Lower leg skin (tissue), 4 donors: Measurements from ENCODE around the gene TENM4. TPM values are rescaled to one million over a fixed set of nuclear protein-coding genes. Genes with fewer than 3 reads are reported as not detected.
"Not testable (repeated sequence)": the region's sequence is repeated elsewhere in the genome, so short reads cannot be mapped to it uniquely, and the experiment has no call there.

Source experiments
- DNase-seq, 2 donors: peaks; one replicate each; pipeline ENCODE4 v3.0.0-alpha.2; 2019; ENCODE audit warnings: low spot score in 2 of 2
- H3K4me3 ChIP-seq: fragments of 200-600 bp; sonication (generic); 2 replicates; pipeline ENCODE4 v1.5.1; 2017; ENCODE audit warnings: mild to moderate bottlenecking, low read depth; ENCODE audit not compliant: poor library complexity, severe bottlenecking
- POLR2A ChIP-seq, 2 donors: fragments of 450-650 bp; IDR thresholded peaks; one replicate each; pipeline ENCODE4 v1.6.1; 2016 to 2017; ENCODE audit warnings: antibody characterized with exemption in 2 of 2, mild to moderate bottlenecking in 1 of 2, moderate library complexity in 1 of 2
- WGBS, 2 donors: methylation state at CpG; one replicate each; pipeline ENCODE4 v1.1.5; 2018; 5-methylcytosine and 5-hydroxymethylcytosine counted together
- intact Hi-C: fragments of 100-400 bp; cut with DNase I; formaldehyde crosslinking; loops from one replicate; pipeline ENCODE4 v1.15.0; 2023; ENCODE audit warnings: low total_unique reads
- total RNA-seq, 4 donors: library from RNA; depleted of rRNA; stranded (reverse); fragments of >200 nt; gene quantifications; one replicate each; pipeline ENCODE4 v1.1.0, GENCODE V29; 2016
- TF ChIP-seq, protein P1 (sequence below), 3 donors: fragments of 450-650 bp; IDR thresholded peaks; one replicate each; pipeline ENCODE4 v1.5.1; 2016; ENCODE audit warnings: antibody characterized with exemption in 3 of 3, mild to moderate bottlenecking in 3 of 3, moderate library complexity in 2 of 3

Gene TENM4
- total RNA-seq, 4 donors from 2014 or later, result 34.4 to 41.1 (median 36.6) TPM

DNA sequence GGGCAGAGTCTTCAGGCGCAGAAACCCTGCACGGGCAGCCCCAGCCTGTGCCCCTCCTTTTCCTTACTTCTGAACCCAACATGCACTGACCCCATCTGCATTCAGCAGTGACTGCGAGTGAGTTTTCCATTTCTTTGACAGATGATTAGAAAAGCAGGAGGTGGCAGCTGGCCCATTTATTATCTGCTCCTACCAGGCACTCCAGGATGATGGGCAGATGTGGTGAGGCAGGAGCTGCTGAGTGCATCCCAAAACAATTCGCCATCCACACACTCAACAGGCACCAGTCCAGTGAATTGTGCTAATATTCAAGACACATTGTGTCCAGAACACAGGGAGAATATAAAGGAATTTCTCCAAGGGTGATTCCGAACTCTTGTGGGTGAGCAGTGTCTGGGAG lies 208.5 kb downstream of the TENM4 start:
- no peak overlapping the region for H3K4me3 ChIP-seq
- intact Hi-C loops, result no loop called here
- peak in 1 of 2 donors; percentile 68 for DNase-seq
- 59 to 68% methylated on average over 5 of the region's 5 CpGs for WGBS, 2 donors
- TF ChIP-seq, protein P1, sequence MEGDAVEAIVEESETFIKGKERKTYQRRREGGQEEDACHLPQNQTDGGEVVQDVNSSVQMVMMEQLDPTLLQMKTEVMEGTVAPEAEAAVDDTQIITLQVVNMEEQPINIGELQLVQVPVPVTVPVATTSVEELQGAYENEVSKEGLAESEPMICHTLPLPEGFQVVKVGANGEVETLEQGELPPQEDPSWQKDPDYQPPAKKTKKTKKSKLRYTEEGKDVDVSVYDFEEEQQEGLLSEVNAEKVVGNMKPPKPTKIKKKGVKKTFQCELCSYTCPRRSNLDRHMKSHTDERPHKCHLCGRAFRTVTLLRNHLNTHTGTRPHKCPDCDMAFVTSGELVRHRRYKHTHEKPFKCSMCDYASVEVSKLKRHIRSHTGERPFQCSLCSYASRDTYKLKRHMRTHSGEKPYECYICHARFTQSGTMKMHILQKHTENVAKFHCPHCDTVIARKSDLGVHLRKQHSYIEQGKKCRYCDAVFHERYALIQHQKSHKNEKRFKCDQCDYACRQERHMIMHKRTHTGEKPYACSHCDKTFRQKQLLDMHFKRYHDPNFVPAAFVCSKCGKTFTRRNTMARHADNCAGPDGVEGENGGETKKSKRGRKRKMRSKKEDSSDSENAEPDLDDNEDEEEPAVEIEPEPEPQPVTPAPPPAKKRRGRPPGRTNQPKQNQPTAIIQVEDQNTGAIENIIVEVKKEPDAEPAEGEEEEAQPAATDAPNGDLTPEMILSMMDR (IDR thresholded peaks at IDR 0.05), result no peak
- TF ChIP-seq POLR2A (IDR thresholded peaks at IDR 0.05), result no peak

DNA sequence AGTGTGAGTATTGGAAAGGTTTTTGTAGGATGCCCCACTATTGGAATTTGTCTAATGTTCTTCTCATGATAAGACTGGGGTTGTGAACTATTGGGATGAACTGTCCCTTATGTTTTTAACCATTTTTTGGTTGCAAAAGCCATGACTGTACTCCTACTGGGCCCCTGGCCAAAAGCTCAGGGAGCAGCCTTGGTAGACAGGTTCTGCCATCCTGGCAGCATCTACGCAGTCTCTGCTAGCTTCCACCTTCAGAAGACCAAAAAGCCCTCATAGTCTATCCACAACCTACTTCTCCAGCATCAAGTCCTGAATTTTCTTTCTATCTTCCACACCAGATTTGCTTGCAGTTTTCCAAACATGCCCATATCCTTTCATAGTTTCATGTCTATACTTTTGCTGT lies 211.8 kb downstream of the TENM4 start:
- TF ChIP-seq, protein P1 (IDR thresholded peaks at IDR 0.05), result no peak
- DNase-seq, result peak in 1 of 2 donors; percentile 77
- intact Hi-C loops, result no loop called here
- H3K4me3 ChIP-seq, result no peak overlapping the region
- 60 to 68% methylated on average over 1 of the region's 1 CpG for WGBS, 2 donors

DNA sequence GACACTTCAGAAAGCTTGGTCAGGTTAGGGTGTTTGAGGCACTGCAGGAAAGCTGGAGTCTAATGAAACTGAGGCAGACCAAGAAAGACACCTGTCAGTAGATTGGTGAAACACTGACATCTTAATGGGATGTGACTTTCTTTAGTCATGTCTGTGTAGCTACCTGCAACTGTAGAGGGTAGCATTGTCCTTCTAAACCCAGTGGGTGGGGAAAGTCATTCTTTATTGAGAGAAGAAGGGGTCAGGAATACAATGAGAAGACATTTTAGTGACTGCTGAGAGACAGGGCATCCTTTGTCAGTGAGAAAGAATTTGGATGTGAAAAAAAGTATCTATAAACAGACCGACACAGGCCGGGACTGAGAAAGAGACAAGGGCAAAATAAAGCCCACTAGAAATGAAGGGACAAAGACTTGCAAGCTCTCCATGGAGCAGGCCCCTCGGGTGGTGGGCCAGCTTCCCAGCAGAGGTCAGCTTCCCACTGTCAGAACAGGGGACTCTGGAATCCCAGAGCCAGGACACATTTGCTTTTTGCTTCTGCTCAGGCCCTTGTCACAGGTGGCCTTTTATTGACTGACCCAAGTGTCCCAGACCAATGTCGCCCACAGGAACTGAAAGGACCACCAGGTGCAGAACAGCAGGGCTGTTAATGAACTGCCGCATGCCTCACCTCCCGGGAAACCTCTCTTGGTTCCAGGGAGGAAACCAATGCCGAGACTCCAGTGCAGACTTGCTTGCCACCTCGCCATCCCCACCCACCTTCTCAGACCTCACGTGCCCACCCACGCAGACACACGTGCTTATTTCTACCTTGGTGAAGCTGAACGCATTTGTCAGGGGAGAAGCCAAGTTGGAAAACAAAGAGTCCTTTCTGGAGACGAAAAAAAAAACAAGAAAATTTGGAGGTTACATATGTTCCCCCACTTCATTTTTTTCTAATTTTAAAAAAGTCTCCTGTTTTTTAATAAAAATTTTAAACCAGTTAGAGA lies 212.8 kb downstream of the TENM4 start:
- DNase-seq, result peak in 1 of 2 donors; percentile 63
- no peak for TF ChIP-seq POLR2A (IDR thresholded peaks at IDR 0.05)
- TF ChIP-seq, protein P1 (IDR thresholded peaks at IDR 0.05), result no peak
- H3K4me3 ChIP-seq, result no peak overlapping the region
- WGBS, 2 donors, result 63 to 67% methylated on average over 13 of the region's 13 CpGs
- intact Hi-C loops, result no loop called here

DNA sequence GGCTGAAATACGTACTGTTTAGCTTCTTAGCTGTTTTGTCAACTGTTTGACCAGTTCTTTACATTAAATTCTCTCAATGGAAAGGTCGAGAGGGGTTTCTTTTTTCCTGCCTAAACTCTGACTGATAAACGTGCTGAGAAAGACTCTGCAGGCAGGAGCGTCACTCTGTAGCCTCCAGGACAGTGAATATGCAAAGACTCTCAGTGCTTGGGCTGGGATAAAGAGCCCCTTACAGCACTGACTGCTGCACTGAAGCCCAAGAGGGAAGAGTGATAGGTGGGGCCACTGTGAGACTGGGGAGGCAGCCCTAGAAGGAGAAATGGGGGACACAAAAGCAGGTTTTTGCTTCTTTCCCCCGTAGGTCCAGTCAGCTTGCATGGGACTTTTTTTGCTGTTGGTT lies 213.5 kb downstream of the TENM4 start:
- peak in 1 of 2 donors; percentile 4 for DNase-seq
- 73 to 74% methylated on average over 5 of the region's 5 CpGs for WGBS, 2 donors
- intact Hi-C loops, result no loop called here
- TF ChIP-seq POLR2A (IDR thresholded peaks at IDR 0.05), result no peak
- TF ChIP-seq, protein P1 (IDR thresholded peaks at IDR 0.05), result no peak
- no peak overlapping the region for H3K4me3 ChIP-seq

DNA sequence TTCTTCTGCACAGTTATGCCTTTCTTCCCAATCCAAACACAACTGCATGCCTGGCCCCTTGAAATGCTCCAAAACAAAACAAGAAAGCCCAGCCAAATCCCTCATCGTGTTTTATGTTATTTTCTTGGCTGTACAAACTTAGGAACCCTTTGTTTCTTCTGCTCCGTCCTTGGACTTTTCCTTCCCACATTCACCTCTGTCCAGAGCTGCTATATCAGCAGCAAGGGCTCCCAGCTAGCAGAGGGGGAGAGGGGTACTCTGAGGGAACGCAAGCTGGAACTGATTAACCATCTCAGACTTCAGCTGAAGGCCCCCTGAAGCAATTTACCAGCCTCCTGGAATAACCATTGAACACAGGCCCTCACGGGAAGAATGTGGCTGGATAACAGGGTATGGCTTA lies 214.7 kb downstream of the TENM4 start:
- 43 to 68% methylated on average over 4 of the region's 4 CpGs for WGBS, 2 donors
- TF ChIP-seq POLR2A (IDR thresholded peaks at IDR 0.05), result no peak
- TF ChIP-seq, protein P1 (IDR thresholded peaks at IDR 0.05), result no peak
- DNase-seq, result no peak
- no peak overlapping the region for H3K4me3 ChIP-seq
- intact Hi-C loops, result no loop called here

DNA sequence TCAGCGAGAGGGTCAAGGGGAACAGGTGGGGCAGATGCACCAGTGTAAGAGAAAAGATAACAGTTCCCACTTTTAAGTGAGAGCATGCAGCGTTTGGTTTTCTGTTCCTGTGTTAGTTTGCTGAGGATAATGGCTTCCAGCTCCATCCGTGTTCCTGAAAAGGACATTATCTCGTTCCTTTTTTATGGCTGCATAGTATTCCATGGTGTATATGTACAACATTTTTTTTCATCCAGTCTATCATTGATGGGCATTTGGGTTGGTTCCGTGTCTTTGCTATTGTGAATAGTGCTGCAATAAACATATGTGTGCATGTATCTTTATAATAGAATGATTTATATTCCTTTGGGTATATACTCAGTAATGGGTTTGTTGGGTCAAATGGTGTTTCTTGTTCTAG lies 218.7 kb downstream of the TENM4 start:
- H3K4me3 ChIP-seq, DNase-seq, intact Hi-C loops: not testable (repeated sequence)
- 86 to 96% methylated on average over 5 of the region's 5 CpGs for WGBS, 2 donors
